Panc1 (cell line): ENCODE data around the gene FSTL1. TPM values are rescaled to one million over a fixed set of nuclear protein-coding genes. Genes with fewer than 3 reads are reported as not detected.

Experiments used
- ATAC-seq: fragments of 200-7000 bp; cut with Tn5 transposase; 2 replicates; pipeline ENCODE4 v1.9.1; 2020; ENCODE audit warnings: mild to moderate bottlenecking, moderate library complexity
- BruUV-seq: library from RNA; stranded (reverse); fragments of 400-500 nt; replicated peaks from 2 replicates; lab custom pipeline; 2021; lab: Mats Ljungman, UMichigan
- CTCF ChIA-PET: fragments of 300-600 bp; sonication (Branson Sonifier 250); formaldehyde crosslinking; loops from one replicate; lab custom pipeline; 2022; ENCODE audit warnings: antibody characterized with exemption; lab: Charles Lee
- POLR2A ChIA-PET: fragments of 300-600 bp; sonication (Branson Sonifier 250); formaldehyde crosslinking; loops from one replicate; lab custom pipeline; 2022; ENCODE audit warnings: antibody characterized with exemption; lab: Charles Lee
- DNase-seq: peaks from one replicate; pipeline ENCODE4 v3.0.0-alpha.2; 2010; ENCODE audit warnings: low read depth, low spot score
- H3K27ac ChIP-seq: 2 replicates; pipeline ENCODE4 v1.5.1; 2011; ENCODE audit warnings: mild to moderate bottlenecking, low read length, inconsistent platforms
- H3K27me3 ChIP-seq: fragments of 200-500 bp; sonication (Bioruptor generic); 2 replicates; pipeline ENCODE4 v1.6.0; 2014; ENCODE audit warnings: low read length, inconsistent platforms; ENCODE audit not compliant: control insufficient read depth, insufficient read depth
- H3K36me3 ChIP-seq: fragments of 200-500 bp; sonication (Bioruptor generic); 2 replicates; pipeline ENCODE4 v1.5.1; 2014; ENCODE audit warnings: inconsistent platforms, mild to moderate bottlenecking, low read length, moderate library complexity; ENCODE audit not compliant: control insufficient read depth, insufficient read depth
- H3K4me1 ChIP-seq: 2 replicates; pipeline ENCODE4 v1.5.1; 2011; ENCODE audit warnings: inconsistent platforms, mild to moderate bottlenecking, low read length, moderate library complexity; ENCODE audit not compliant: control insufficient read depth, insufficient read depth
- H3K4me3 ChIP-seq, 2 experiments: 2 replicates each; pipeline ENCODE4 v1.5.1; 2011 to 2012; ENCODE audit warnings: low read depth in 2 of 2, low read length in 2 of 2, mild to moderate bottlenecking in 2 of 2, inconsistent platforms in 1 of 2, moderate library complexity in 1 of 2
- H3K9me3 ChIP-seq: fragments of 200-500 bp; sonication (Bioruptor generic); 2 replicates; pipeline ENCODE4 v1.5.1; 2014; ENCODE audit warnings: low read depth, mild to moderate bottlenecking, inconsistent platforms, low read length, moderate library complexity; ENCODE audit not compliant: control insufficient read depth, insufficient read depth
- POLR2AphosphoS5 ChIP-seq: IDR thresholded peaks from 2 replicates; pipeline ENCODE4 v1.6.1; 2012; ENCODE audit warnings: mild to moderate bottlenecking, low read depth, low read length, moderate library complexity
- SIN3A ChIP-seq: IDR thresholded peaks from 2 replicates; pipeline ENCODE4 v1.6.1; 2012; ENCODE audit warnings: low read depth, mild to moderate bottlenecking, low read length, moderate library complexity, borderline replicate concordance; ENCODE audit not compliant: insufficient read depth
- TCF7L2 ChIP-seq: IDR thresholded peaks from 2 replicates; pipeline ENCODE4 v1.6.1; 2011; ENCODE audit warnings: mild to moderate bottlenecking, low read depth, low read length, inconsistent platforms
- in situ Hi-C: cut with HindIII; loops from 2 replicates; pipeline ENCODE4 v1.10.0; 2016; ENCODE audit warnings: low sequenced_read_pairs, low pct_unique_long_range_greater_than_20kb
- intact Hi-C: fragments of 100-400 bp; cut with micrococcal nuclease; formaldehyde crosslinking; loops from one replicate; pipeline ENCODE4 v1.10.0; 2022; ENCODE audit not compliant: unreplicated experiment
- total RNA-seq: library from RNA; stranded (reverse); gene quantifications from one replicate; pipeline ENCODE4 v1.2.1, GENCODE V29; 2021; ENCODE audit not compliant: unreplicated experiment
- TF ChIP-seq, protein P1 (sequence below): fragments of 450-650 bp; IDR thresholded peaks from 2 replicates; pipeline ENCODE4 v1.5.1; 2017; ENCODE audit warnings: mild to moderate bottlenecking
- TF ChIP-seq, protein P2 (sequence below), 2 experiments: IDR thresholded peaks; 2 replicates each; pipeline ENCODE4 v1.6.1; 2011 to 2012; ENCODE audit warnings: low read depth in 2 of 2, control low read depth in 1 of 2, low read length in 1 of 2, mild to moderate bottlenecking in 1 of 2, moderate library complexity in 1 of 2; ENCODE audit not compliant: insufficient read depth in 1 of 2

The FSTL1 gene
- total RNA-seq, 1 experiment from 2014 or later: 9.2 TPM

DNA sequence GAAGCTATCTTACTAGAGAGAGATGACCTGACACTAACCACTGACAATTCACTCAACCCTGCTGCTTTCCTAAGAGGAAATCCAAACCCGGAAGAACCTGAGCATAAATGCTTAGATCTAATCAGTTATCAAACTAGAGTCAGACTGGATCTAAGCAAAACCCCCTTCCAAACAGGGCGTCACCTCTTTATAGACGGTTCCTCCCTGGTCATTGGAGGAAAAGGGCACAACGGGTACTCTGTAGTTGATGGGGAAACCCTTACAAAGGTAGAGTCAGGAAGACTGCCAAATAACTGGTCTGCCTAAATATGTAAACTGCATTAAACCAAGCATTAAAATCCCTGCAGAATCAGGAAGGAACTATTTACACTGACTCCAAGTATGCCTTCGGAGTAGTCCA, 41.3 kb upstream of the FSTL1 start:
- ATAC-seq (no peak), DNase-seq (no peak)
- H3K4me3 ChIP-seq: no peak overlapping the region
- no peak overlapping the region for H3K27ac ChIP-seq
- no peaks in the 10 kb centered on the region; the same call in 1 of the 2 replicates for H3K27me3 ChIP-seq
- in situ Hi-C loops: no loop called here
- TF ChIP-seq, protein P1, sequence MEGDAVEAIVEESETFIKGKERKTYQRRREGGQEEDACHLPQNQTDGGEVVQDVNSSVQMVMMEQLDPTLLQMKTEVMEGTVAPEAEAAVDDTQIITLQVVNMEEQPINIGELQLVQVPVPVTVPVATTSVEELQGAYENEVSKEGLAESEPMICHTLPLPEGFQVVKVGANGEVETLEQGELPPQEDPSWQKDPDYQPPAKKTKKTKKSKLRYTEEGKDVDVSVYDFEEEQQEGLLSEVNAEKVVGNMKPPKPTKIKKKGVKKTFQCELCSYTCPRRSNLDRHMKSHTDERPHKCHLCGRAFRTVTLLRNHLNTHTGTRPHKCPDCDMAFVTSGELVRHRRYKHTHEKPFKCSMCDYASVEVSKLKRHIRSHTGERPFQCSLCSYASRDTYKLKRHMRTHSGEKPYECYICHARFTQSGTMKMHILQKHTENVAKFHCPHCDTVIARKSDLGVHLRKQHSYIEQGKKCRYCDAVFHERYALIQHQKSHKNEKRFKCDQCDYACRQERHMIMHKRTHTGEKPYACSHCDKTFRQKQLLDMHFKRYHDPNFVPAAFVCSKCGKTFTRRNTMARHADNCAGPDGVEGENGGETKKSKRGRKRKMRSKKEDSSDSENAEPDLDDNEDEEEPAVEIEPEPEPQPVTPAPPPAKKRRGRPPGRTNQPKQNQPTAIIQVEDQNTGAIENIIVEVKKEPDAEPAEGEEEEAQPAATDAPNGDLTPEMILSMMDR: no peak
- TF ChIP-seq, protein P2, sequence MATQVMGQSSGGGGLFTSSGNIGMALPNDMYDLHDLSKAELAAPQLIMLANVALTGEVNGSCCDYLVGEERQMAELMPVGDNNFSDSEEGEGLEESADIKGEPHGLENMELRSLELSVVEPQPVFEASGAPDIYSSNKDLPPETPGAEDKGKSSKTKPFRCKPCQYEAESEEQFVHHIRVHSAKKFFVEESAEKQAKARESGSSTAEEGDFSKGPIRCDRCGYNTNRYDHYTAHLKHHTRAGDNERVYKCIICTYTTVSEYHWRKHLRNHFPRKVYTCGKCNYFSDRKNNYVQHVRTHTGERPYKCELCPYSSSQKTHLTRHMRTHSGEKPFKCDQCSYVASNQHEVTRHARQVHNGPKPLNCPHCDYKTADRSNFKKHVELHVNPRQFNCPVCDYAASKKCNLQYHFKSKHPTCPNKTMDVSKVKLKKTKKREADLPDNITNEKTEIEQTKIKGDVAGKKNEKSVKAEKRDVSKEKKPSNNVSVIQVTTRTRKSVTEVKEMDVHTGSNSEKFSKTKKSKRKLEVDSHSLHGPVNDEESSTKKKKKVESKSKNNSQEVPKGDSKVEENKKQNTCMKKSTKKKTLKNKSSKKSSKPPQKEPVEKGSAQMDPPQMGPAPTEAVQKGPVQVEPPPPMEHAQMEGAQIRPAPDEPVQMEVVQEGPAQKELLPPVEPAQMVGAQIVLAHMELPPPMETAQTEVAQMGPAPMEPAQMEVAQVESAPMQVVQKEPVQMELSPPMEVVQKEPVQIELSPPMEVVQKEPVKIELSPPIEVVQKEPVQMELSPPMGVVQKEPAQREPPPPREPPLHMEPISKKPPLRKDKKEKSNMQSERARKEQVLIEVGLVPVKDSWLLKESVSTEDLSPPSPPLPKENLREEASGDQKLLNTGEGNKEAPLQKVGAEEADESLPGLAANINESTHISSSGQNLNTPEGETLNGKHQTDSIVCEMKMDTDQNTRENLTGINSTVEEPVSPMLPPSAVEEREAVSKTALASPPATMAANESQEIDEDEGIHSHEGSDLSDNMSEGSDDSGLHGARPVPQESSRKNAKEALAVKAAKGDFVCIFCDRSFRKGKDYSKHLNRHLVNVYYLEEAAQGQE (IDR thresholded peaks at IDR 0.05; ENCODE audit: insufficient read depth in 1 of 2, low read depth in 2 of 2, low read length in 1 of 2): no peak
- TF ChIP-seq SIN3A (no peak), TCF7L2 (no peak), POLR2AphosphoS5 (no peak)
- POLR2A ChIA-PET: no interaction called here
- no peaks in the 10 kb centered on the region for H3K36me3 ChIP-seq
- no peaks in the 10 kb centered on the region for H3K4me1 ChIP-seq
- CTCF ChIA-PET: no interaction called here
- intact Hi-C loops: no loop called here
- no TSS peak for BruUV-seq
- peaks cover 7% of the 10 kb centered on the region; the same call in 1 of the 2 replicates for H3K9me3 ChIP-seq

DNA sequence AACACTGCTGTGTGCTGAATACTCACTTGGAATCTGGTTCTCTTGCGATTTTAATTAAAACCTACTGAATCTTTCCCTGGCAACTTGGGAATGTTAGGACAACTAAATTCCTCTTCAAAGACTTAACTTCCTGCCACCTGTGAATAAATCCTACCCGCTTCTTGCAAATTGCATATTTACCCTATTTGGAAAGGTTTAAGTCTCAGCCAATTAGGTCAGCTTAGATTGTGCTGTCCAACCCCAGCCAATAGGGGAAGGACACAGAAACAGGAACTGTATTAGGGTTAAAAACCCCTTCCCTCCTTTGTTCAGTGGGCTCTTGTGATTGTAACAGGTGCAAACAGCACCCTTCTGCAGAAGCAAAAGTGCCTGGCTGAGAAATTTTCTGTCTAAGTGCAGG, 38.6 kb upstream of the FSTL1 start:
- no peak for ATAC-seq
- H3K4me1 ChIP-seq: no peaks in the 10 kb centered on the region
- no peak for DNase-seq
- H3K27me3 ChIP-seq: no peaks in the 10 kb centered on the region; the same call in 1 of the 2 replicates
- POLR2A ChIA-PET: no interaction called here
- no peak overlapping the region for H3K4me3 ChIP-seq
- H3K36me3 ChIP-seq: no peaks in the 10 kb centered on the region
- intact Hi-C loops: no loop called here
- TF ChIP-seq, protein P2 (IDR thresholded peaks at IDR 0.05; ENCODE audit: insufficient read depth in 1 of 2, low read depth in 2 of 2, low read length in 1 of 2): no peak
- TF ChIP-seq, protein P1: no peak
- TF ChIP-seq POLR2AphosphoS5: no peak
- TF ChIP-seq TCF7L2: no peak
- TF ChIP-seq SIN3A: no peak
- no TSS peak for BruUV-seq
- CTCF ChIA-PET: no interaction called here
- no peak overlapping the region for H3K27ac ChIP-seq
- in situ Hi-C loops: no loop called here
- H3K9me3 ChIP-seq: no peaks in the 10 kb centered on the region
